ENCODE measurements around the gene UTP3.
"Not testable (repeated sequence)": the region's sequence is repeated elsewhere in the genome, so short reads cannot be mapped to it uniquely, and the experiment has no call there.

- not testable (repeated sequence) for TF ChIP-seq EZH2 (IDR thresholded peaks at IDR 0.05; ENCODE audit: insufficient read depth, poor library complexity, severe bottlenecking); EZH2phosphoT487 (IDR thresholded peaks at IDR 0.05; ENCODE audit: insufficient read depth, low read depth)
These were observed 37.6 kb upstream of the UTP3 start for GRCh38 chr4:70650741-70651140.
